ENCODE measurements around the gene ATN1.

GRCh38 chr12:6942331-6942665, 14.5 kb downstream of the ATN1 start:
- TF ChIP-seq POLR2AphosphoS5 (IDR thresholded peaks at IDR 0.05; ENCODE audit: low read depth, low read length): 0 out of 2 replicates have a peak, but pooled peaks have one; percentile 9
- TF ChIP-seq CTCF (IDR thresholded peaks at IDR 0.05; ENCODE audit: control extremely low read depth in 1 of 3, insufficient read depth in 1 of 3, low read depth in 1 of 3, low read length in 3 of 3): no peak
- no peak for TF ChIP-seq TAF1 (IDR thresholded peaks at IDR 0.05; ENCODE audit: low read depth, low read length)

All from H1 (cell line).